Mucosa of stomach (tissue), 1 donor: Measurements from ENCODE around the gene OSTN.
"Not testable (repeated sequence)": the region's sequence is repeated elsewhere in the genome, so short reads cannot be mapped to it uniquely, and the experiment has no call there.

Experiments
- H3K27me3 ChIP-seq: one replicate; pipeline ENCODE4 v1.7.0; 2013; ENCODE audit warnings: mild to moderate bottlenecking, low read length; ENCODE audit not compliant: control insufficient read depth, insufficient read depth
- H3K36me3 ChIP-seq: one replicate; pipeline ENCODE4 v1.7.0; 2013; ENCODE audit warnings: low read length; ENCODE audit not compliant: control insufficient read depth, insufficient read depth
- H3K4me1 ChIP-seq: one replicate; pipeline ENCODE4 v1.7.0; 2013; ENCODE audit warnings: mild to moderate bottlenecking, low read length; ENCODE audit not compliant: control insufficient read depth, insufficient read depth
- H3K4me3 ChIP-seq: one replicate; pipeline ENCODE4 v1.7.0; 2013; ENCODE audit warnings: low read length
- H3K9ac ChIP-seq: one replicate; pipeline ENCODE4 v1.7.0; 2013; ENCODE audit warnings: mild to moderate bottlenecking, low read length, moderate library complexity
- H3K9me3 ChIP-seq: one replicate; pipeline ENCODE4 v1.7.0; 2013; ENCODE audit warnings: mild to moderate bottlenecking, low read length, moderate library complexity; ENCODE audit not compliant: control insufficient read depth
- donor health status: Pancreatic carcinoma.

Gene OSTN

GRCh38 chr3:191256405-191256804 lies 57.4 kb downstream of the OSTN start:
- H3K36me3 ChIP-seq = no peaks in the 10 kb centered on the region
- H3K4me1 ChIP-seq = no peaks in the 10 kb centered on the region
- H3K9ac ChIP-seq = no peak overlapping the region
- H3K9me3 ChIP-seq = no peaks in the 10 kb centered on the region
- H3K4me3 ChIP-seq = no peak overlapping the region
- no peaks in the 10 kb centered on the region for H3K27me3 ChIP-seq

DNA sequence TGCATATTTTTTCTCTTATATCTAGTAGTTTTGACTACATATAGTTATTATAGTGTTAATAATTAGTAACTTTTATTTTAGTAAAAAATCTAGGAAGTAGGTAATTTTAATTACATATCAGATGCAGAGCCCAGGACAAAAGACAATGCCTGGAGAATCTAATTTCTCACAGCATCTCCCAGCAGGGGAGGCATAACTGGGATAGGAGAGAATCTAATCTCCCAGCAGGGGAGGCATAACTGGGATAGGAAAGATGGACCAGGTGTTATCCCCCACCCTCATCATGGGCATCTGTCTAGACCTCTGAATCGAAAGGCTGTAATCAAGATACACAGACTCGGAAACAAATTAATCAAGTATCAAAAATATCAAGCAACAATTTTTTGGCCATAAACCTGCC lies 58.2 kb downstream of the OSTN start:
- H3K27me3 ChIP-seq = no peaks in the 10 kb centered on the region
- no peaks in the 10 kb centered on the region for H3K4me1 ChIP-seq
- no peaks in the 10 kb centered on the region for H3K36me3 ChIP-seq

DNA sequence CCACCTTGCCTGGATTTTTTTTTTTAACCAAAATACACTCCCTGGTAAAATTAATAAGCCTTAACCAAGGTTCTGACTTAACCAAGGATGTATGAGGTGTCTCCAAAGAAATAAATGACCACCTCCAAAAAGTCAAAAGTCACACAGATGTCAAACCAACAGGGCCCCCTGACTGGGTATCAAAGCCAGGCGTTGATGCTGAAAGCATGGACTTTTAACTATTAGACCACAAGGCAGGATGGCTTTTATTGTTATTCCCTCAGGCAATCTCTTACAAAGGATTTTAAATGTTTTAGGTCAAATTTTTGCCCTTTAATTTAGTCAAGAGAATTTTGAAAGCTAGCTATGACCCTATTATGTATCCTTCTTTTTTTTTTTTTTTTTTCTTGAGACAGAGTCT lies 60.4 kb downstream of the OSTN start:
- Histone ChIP-seq H3K27me3 (no peaks in the 10 kb centered on the region), H3K9ac (no peak overlapping the region), H3K9me3 (no peaks in the 10 kb centered on the region), H3K36me3 (no peaks in the 10 kb centered on the region), H3K4me3 (no peak overlapping the region), H3K4me1 (no peaks in the 10 kb centered on the region)

More for the DNA sequence above, 58.2 kb downstream of the OSTN start:
- Histone ChIP-seq H3K4me3 (no peak overlapping the region), H3K9ac (no peak overlapping the region), H3K9me3 (no peaks in the 10 kb centered on the region)

DNA sequence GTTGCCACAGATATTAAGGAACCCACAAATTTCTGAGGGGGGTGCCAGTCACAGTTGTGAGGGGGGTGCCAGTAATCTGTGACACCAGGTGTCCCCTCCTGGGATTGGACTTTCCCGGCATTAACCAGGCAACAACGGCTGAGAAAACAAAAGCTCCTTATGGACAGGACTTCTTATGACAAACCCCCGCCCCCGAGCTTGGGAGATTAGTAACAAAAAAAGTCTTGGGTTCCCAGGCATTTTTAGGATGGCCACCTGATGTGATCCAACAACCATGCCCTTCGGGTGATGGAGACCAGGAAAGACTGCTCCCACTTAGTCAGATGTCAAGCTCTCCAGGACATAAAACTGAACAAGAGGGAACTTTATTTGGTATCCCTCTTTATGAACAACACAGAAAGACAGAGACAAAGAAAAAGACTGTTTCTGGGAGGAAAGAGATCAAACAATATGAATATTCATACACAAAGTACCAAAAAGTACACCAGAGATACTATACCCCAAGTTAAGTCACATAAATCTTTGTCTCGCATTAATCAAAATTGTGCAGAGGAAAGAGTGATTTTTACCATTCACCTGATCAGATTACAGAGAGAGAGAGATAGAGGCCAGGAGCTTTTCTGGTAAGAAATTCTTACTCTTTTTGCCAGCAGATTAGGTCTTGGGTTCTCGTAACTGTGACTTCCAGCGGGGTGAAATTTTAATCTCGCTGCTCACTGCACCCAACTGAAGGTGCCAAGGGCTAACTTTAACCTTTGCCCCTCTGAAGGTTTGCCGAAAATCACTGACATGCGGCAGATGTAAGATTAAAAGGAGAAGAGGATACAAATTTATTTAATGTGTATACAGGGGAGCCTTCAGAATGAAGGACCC lies 61.6 kb downstream of the OSTN start:
- H3K4me3 ChIP-seq = no peak overlapping the region
- no peak overlapping the region for H3K9ac ChIP-seq
- no peaks in the 10 kb centered on the region for H3K27me3 ChIP-seq
- H3K36me3 ChIP-seq = no peaks in the 10 kb centered on the region
- H3K9me3 ChIP-seq = no peaks in the 10 kb centered on the region
- no peaks in the 10 kb centered on the region for H3K4me1 ChIP-seq

DNA sequence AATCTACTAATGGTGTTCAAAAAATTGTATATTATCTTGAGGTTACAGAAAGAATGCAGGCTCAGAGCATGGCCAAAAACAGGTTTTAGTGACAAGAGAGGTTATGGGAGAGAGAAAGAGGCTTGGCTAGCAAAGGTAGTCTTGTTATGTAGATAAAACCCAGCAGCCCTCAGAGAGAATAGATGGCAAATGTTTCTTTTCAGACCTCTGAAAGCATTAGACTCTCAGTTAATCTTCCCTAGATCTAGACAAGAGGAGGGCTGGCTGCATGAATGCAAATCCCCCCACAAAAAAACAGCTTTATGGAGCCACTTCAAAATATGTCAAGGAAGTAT lies 62.2 kb downstream of the OSTN start:
- Histone ChIP-seq H3K4me1 (no peaks in the 10 kb centered on the region), H3K36me3 (no peaks in the 10 kb centered on the region), H3K9me3 (no peaks in the 10 kb centered on the region), H3K4me3 (no peak overlapping the region), H3K27me3 (no peaks in the 10 kb centered on the region), H3K9ac (no peak overlapping the region)

GRCh38 chr3:191262650-191263049 lies 63.6 kb downstream of the OSTN start:
- no peaks in the 10 kb centered on the region for H3K27me3 ChIP-seq
- no peaks in the 10 kb centered on the region for H3K4me1 ChIP-seq
- no peak overlapping the region for H3K4me3 ChIP-seq
- H3K36me3 ChIP-seq = no peaks in the 10 kb centered on the region
- no peaks in the 10 kb centered on the region for H3K9me3 ChIP-seq
- H3K9ac ChIP-seq = no peak overlapping the region

- Histone ChIP-seq H3K4me1 (no peaks in the 10 kb centered on the region), H3K9ac (no peak overlapping the region), H3K27me3 (no peaks in the 10 kb centered on the region), H3K36me3 (no peaks in the 10 kb centered on the region), H3K4me3 (no peak overlapping the region), H3K9me3 (no peaks in the 10 kb centered on the region)
Observed at GRCh38 chr3:191263365-191263764, 64.3 kb downstream of the OSTN start.

DNA sequence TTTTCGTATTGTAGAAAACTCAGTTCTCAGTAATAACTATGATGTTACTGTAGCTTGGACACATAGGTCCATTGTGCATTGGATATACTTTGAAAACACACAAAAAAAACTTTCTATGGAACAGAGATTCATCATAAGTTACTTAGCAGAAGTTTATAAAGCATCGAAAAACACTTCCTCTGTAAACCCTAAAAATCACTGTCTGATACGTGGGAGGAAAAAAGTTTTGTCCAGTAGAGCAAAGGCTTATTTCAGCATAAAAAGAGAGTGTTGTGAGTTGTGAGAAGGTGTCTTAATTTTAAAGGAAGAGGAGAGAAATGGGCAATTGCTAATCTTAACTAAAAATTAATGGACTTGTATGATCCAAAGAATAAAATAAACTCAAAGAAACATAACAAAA lies 64.8 kb downstream of the OSTN start:
- H3K4me3 ChIP-seq = no peak overlapping the region
- H3K36me3 ChIP-seq = no peaks in the 10 kb centered on the region
- no peaks in the 10 kb centered on the region for H3K4me1 ChIP-seq
- no peak overlapping the region for H3K9ac ChIP-seq
- no peaks in the 10 kb centered on the region for H3K9me3 ChIP-seq
- no peaks in the 10 kb centered on the region for H3K27me3 ChIP-seq

DNA sequence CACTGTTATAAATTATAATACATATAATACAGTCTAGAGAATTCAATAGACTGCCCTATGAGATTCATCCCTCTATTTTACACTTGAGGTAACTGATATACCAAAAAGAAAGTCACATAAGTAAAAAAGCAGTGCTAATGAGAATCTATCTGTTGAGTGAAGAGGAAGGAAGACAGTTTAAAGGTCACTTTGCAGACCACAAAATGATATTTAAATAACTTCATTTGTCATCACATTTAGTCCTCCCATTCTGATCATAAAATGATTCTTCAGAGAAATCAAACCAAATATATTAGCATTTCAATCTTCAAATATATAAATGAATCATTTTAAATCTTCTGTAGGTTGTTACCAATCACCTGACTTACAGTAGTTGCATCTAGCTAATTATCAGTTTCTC lies 69.7 kb downstream of the OSTN start:
- H3K4me3 ChIP-seq = no peak overlapping the region
- no peaks in the 10 kb centered on the region for H3K36me3 ChIP-seq
- no peaks in the 10 kb centered on the region for H3K27me3 ChIP-seq
- H3K9me3 ChIP-seq = no peaks in the 10 kb centered on the region
- no peaks in the 10 kb centered on the region for H3K4me1 ChIP-seq
- no peak overlapping the region for H3K9ac ChIP-seq

GRCh38 chr3:191269289-191270085 lies 70.4 kb downstream of the OSTN start:
- H3K27me3 ChIP-seq = no peaks in the 10 kb centered on the region
- no peak overlapping the region for H3K4me3 ChIP-seq
- no peaks in the 10 kb centered on the region for H3K36me3 ChIP-seq
- no peak overlapping the region for H3K9ac ChIP-seq
- no peaks in the 10 kb centered on the region for H3K9me3 ChIP-seq
- no peaks in the 10 kb centered on the region for H3K4me1 ChIP-seq

DNA sequence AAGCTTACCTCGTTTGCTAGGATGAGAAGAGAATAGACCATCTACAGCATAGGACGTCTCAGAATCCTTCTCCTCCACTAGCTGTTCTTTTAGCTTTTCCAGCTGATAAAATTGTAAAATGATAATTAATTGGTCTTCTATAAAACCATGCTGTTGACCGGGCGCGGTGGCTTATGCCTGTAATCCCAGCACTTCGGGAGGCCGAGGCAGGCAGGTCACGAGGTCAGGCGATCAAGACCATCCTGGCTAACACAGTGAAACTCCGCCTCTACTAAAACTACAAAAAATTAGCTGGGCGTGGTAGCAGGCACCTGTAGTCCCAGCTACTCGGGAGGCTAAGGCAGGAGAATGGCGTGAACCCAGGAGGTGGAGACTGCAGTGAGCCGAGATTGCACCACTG lies 76.2 kb downstream of the OSTN start:
- not testable (repeated sequence) for H3K9me3 ChIP-seq, H3K4me1 ChIP-seq, H3K9ac ChIP-seq, H3K36me3 ChIP-seq, H3K27me3 ChIP-seq, H3K4me3 ChIP-seq

DNA sequence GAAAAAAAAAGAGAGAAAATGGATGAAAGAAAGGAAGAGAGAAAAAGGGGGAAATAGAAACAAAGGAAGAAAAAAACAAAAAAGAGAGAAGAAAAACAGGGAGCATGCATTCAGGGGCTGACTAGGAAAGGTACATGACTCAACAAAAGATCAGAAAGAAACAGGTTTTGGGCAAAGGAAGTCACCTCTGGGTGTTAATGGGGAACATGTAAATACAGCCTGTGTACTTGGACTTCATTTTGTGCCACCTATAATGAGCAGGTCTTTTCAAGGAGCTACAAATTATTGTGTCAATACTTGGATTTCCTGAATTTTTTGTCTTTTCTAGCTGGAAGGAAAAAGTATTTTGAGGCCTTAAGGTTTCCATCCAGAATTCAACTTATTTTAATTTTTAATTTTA lies 76.7 kb downstream of the OSTN start:
- H3K27me3 ChIP-seq = no peaks in the 10 kb centered on the region
- H3K4me1 ChIP-seq = no peaks in the 10 kb centered on the region
- no peaks in the 10 kb centered on the region for H3K9me3 ChIP-seq
- H3K9ac ChIP-seq = no peak overlapping the region
- no peak overlapping the region for H3K4me3 ChIP-seq
- H3K36me3 ChIP-seq = no peaks in the 10 kb centered on the region
